Neural cell (in vitro differentiated cells): ENCODE data around the gene OVOL3. TPM values are rescaled to one million over a fixed set of nuclear protein-coding genes. Genes with fewer than 3 reads are reported as not detected.

ENCODE experiments used
- H2AFZ ChIP-seq: fragments of 200-600, 300-800 bp; sonication (generic), shearing (Covaris generic); 2 replicates; pipeline ENCODE4 v1.6.0; 2014; ENCODE audit warnings: low read depth, mild to moderate bottlenecking, antibody characterized with exemption, low read length, moderate library complexity
- H3F3A ChIP-seq: fragments of 200-600 bp; shearing (Covaris generic); 2 replicates; pipeline ENCODE4 v1.6.1; 2016; ENCODE audit warnings: mild to moderate bottlenecking, moderate library complexity, mixed read lengths, antibody characterized with exemption, low read length; ENCODE audit not compliant: insufficient read depth, poor library complexity, severe bottlenecking
- H3K27ac ChIP-seq: fragments of 200-600, 300-800 bp; sonication (generic), shearing (Covaris generic); 2 replicates; pipeline ENCODE4 v1.5.1; 2014; ENCODE audit warnings: mild to moderate bottlenecking, low read length, moderate library complexity
- H3K27me3 ChIP-seq: fragments of 300-800, 200-600 bp; sonication (generic), shearing (Covaris generic); 2 replicates; pipeline ENCODE4 v1.6.0; 2014; ENCODE audit warnings: mild to moderate bottlenecking, low read depth, low read length, moderate library complexity; ENCODE audit not compliant: insufficient read depth
- H3K36me3 ChIP-seq: fragments of 300-800, 200-600 bp; sonication (generic), shearing (Covaris generic); 2 replicates; pipeline ENCODE4 v1.5.1; 2014; ENCODE audit warnings: mild to moderate bottlenecking, antibody characterized with exemption, low read length, moderate library complexity; ENCODE audit not compliant: insufficient read depth
- H3K4me2 ChIP-seq: fragments of 300-800, 200-600 bp; sonication (generic), shearing (Covaris generic); 2 replicates; pipeline ENCODE4 v1.6.0; 2014; ENCODE audit warnings: mild to moderate bottlenecking, low read length
- H3K4me3 ChIP-seq: fragments of 300-800, 200-600 bp; sonication (generic), shearing (Covaris generic); 2 replicates; pipeline ENCODE4 v1.5.1; 2014; ENCODE audit warnings: mild to moderate bottlenecking, low read length, moderate library complexity
- H3K79me2 ChIP-seq: fragments of 200-600 bp; shearing (Covaris generic); replicated peaks from 2 replicates; pipeline ENCODE4 v1.6.0; 2014; ENCODE audit warnings: mild to moderate bottlenecking, low read length, moderate library complexity; ENCODE audit not compliant: insufficient read depth
- H3K9ac ChIP-seq: fragments of 300-800, 200-600 bp; sonication (generic), shearing (Covaris generic); 2 replicates; pipeline ENCODE4 v1.6.1; 2016; ENCODE audit warnings: mild to moderate bottlenecking, low read length, mixed read lengths
- H3K9me2 ChIP-seq: fragments of 200-600 bp; shearing (Covaris generic); 2 replicates; pipeline ENCODE4 v1.6.1; 2016; ENCODE audit warnings: mild to moderate bottlenecking, low read length, mixed read lengths; ENCODE audit not compliant: insufficient read depth
- H3K9me3 ChIP-seq: fragments of 200-600, 300-800 bp; sonication (generic), shearing (Covaris generic); 2 replicates; pipeline ENCODE4 v1.6.1; 2016; ENCODE audit warnings: mild to moderate bottlenecking, mixed run types, low read length, moderate library complexity, mixed read lengths
- H4K20me1 ChIP-seq: fragments of 200-600 bp; shearing (Covaris generic); 2 replicates; pipeline ENCODE4 v1.6.1; 2016; ENCODE audit warnings: mild to moderate bottlenecking, mixed run types; ENCODE audit not compliant: insufficient read depth
- EP300 ChIP-seq: fragments of 450-650 bp; conservative IDR thresholded peaks from 2 replicates; pipeline ENCODE4 v1.6.1; 2014; ENCODE audit warnings: antibody characterized with exemption, mild to moderate bottlenecking, moderate library complexity; ENCODE audit not compliant: poor library complexity, severe bottlenecking
- EZH2 ChIP-seq: fragments of 200-600, 300-800 bp; shearing (Covaris generic), sonication (generic); IDR thresholded peaks from 2 replicates; pipeline ENCODE4 v1.6.1; 2014; ENCODE audit warnings: antibody characterized with exemption, low read length, borderline replicate concordance, mild to moderate bottlenecking; ENCODE audit not compliant: insufficient read depth, poor library complexity, severe bottlenecking
- MXI1 ChIP-seq: fragments of 450-650 bp; conservative IDR thresholded peaks from 2 replicates; pipeline ENCODE4 v1.6.1; 2014; ENCODE audit warnings: antibody characterized with exemption, mild to moderate bottlenecking; ENCODE audit not compliant: poor library complexity, severe bottlenecking
- POLR2AphosphoS5 ChIP-seq: IDR thresholded peaks from 2 replicates; pipeline ENCODE4 v1.6.1; 2012
- RAD21 ChIP-seq: fragments of 450-650 bp; conservative IDR thresholded peaks from 2 replicates; pipeline ENCODE4 v1.6.1; 2014; ENCODE audit warnings: antibody characterized with exemption, mild to moderate bottlenecking, moderate library complexity
- SMC3 ChIP-seq: fragments of 450-650 bp; conservative IDR thresholded peaks from 2 replicates; pipeline ENCODE4 v1.6.1; 2014; ENCODE audit warnings: antibody characterized with exemption, mild to moderate bottlenecking, moderate library complexity; ENCODE audit not compliant: poor library complexity
- TAF1 ChIP-seq: IDR thresholded peaks from 2 replicates; pipeline ENCODE4 v1.6.1; 2012; ENCODE audit warnings: low read depth
- polyA plus RNA-seq: library from polyadenylated mRNA; depleted of rRNA; stranded (reverse); fragments of >200 nt; gene quantifications from 2 replicates; pipeline ENCODE4 v1.2.3, GENCODE V29; 2014
- TF ChIP-seq, protein P1 (sequence below): fragments of 450-650 bp; IDR thresholded peaks from 2 replicates; pipeline ENCODE4 v1.5.1; 2014; ENCODE audit warnings: antibody characterized with exemption, mild to moderate bottlenecking, moderate library complexity; ENCODE audit not compliant: poor library complexity, severe bottlenecking
- TF ChIP-seq, protein P2 (sequence below): IDR thresholded peaks from 2 replicates; pipeline ENCODE4 v1.6.1; 2012; ENCODE audit warnings: borderline replicate concordance

Gene OVOL3
- polyA plus RNA-seq, 1 donor from 2014 or later: not detected

DNA sequence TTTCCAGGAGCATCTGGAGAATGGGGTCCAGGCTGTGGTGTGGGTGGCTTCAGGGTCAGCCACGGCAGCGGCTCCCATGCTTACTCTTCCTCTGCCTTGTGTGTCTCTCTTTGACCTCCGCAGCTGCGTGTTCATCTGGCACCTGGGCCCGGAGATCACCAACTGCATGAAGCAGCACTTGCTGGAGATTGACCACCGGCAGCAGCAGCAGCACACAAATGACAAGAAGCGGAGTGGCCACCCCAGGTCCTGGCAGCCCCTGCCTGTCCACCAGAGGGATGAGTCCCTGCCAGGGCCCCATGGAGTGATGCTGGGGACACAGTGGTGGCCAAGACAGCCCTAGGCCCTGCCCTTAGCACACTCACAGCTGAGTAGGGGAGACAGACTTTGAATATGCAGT is 18.4 kb upstream of the OVOL3 start (continued):
- TF ChIP-seq, protein P1, sequence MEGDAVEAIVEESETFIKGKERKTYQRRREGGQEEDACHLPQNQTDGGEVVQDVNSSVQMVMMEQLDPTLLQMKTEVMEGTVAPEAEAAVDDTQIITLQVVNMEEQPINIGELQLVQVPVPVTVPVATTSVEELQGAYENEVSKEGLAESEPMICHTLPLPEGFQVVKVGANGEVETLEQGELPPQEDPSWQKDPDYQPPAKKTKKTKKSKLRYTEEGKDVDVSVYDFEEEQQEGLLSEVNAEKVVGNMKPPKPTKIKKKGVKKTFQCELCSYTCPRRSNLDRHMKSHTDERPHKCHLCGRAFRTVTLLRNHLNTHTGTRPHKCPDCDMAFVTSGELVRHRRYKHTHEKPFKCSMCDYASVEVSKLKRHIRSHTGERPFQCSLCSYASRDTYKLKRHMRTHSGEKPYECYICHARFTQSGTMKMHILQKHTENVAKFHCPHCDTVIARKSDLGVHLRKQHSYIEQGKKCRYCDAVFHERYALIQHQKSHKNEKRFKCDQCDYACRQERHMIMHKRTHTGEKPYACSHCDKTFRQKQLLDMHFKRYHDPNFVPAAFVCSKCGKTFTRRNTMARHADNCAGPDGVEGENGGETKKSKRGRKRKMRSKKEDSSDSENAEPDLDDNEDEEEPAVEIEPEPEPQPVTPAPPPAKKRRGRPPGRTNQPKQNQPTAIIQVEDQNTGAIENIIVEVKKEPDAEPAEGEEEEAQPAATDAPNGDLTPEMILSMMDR: no peak
- no peak for TF ChIP-seq TAF1

DNA sequence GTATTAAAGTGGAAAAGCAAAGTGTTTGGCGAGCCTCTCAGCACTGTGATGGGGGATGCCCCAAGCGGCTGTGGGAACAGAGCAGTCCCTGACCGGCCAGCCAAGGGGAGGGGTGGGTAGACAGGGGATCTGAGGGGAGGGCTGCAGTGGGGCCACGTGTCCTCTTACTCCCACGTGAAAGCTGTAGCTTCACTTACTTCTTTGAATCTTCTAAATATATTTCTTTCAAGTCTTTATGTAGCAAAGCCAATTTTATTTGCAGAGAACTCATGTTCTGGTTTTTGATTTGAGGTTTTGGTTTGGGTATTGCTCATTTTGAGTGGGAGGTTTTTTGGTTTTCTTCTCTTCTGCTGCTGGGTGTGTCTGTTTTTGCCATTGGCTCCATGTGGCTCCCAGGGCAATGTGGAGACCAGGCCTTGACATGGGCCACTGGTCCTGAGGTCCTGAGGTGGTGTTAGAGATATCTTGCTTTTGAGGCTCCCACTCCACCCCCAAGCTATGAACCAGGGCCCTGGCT is 17.7 kb upstream of the OVOL3 start:
- H3K9ac ChIP-seq: no peak overlapping the region
- TF ChIP-seq EZH2 (no peak), POLR2AphosphoS5 (no peak), TAF1 (no peak)
- TF ChIP-seq, protein P2, sequence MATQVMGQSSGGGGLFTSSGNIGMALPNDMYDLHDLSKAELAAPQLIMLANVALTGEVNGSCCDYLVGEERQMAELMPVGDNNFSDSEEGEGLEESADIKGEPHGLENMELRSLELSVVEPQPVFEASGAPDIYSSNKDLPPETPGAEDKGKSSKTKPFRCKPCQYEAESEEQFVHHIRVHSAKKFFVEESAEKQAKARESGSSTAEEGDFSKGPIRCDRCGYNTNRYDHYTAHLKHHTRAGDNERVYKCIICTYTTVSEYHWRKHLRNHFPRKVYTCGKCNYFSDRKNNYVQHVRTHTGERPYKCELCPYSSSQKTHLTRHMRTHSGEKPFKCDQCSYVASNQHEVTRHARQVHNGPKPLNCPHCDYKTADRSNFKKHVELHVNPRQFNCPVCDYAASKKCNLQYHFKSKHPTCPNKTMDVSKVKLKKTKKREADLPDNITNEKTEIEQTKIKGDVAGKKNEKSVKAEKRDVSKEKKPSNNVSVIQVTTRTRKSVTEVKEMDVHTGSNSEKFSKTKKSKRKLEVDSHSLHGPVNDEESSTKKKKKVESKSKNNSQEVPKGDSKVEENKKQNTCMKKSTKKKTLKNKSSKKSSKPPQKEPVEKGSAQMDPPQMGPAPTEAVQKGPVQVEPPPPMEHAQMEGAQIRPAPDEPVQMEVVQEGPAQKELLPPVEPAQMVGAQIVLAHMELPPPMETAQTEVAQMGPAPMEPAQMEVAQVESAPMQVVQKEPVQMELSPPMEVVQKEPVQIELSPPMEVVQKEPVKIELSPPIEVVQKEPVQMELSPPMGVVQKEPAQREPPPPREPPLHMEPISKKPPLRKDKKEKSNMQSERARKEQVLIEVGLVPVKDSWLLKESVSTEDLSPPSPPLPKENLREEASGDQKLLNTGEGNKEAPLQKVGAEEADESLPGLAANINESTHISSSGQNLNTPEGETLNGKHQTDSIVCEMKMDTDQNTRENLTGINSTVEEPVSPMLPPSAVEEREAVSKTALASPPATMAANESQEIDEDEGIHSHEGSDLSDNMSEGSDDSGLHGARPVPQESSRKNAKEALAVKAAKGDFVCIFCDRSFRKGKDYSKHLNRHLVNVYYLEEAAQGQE: no peak
- TF ChIP-seq, protein P1: no peak
- H3K9me3 ChIP-seq: no peaks in the 10 kb centered on the region
- no peak overlapping the region for H3K4me3 ChIP-seq
- no peaks in the 10 kb centered on the region for H3F3A ChIP-seq
- no peak overlapping the region for H3K4me2 ChIP-seq
- H3K79me2 ChIP-seq: no peaks in the 10 kb centered on the region
- no peaks in the 10 kb centered on the region for H3K9me2 ChIP-seq
- H2AFZ ChIP-seq: no peak overlapping the region
- no peak overlapping the region for H3K27ac ChIP-seq
- no peaks in the 10 kb centered on the region for H3K27me3 ChIP-seq
- no peaks in the 10 kb centered on the region for H4K20me1 ChIP-seq
- H3K36me3 ChIP-seq: no peaks in the 10 kb centered on the region

DNA sequence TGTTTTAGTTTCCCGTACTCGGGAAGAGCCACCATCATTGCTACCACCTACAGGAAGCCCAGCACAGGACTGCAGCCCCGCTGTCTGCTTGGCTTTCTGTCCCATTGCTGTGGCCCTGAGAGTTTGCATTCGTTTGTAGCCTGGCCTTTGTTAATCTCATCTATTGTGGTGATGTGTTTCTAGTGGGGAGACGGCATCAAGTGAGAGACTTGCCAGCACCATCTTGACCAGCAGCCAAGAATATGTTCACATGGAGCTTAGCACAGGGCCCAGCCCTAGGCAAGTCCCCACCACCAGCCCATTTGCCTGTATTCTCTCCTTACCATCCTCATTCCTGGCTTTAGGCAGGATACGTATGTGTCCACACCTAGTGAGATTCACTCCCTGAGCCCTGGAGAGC is 17.3 kb upstream of the OVOL3 start:
- Histone ChIP-seq H3K9me2 (no peaks in the 10 kb centered on the region), H3F3A (no peaks in the 10 kb centered on the region), H3K9me3 (no peaks in the 10 kb centered on the region), H2AFZ (no peak overlapping the region), H4K20me1 (no peaks in the 10 kb centered on the region), H3K27me3 (no peaks in the 10 kb centered on the region), H3K9ac (no peak overlapping the region), H3K27ac (no peak overlapping the region), H3K4me3 (no peak overlapping the region), H3K4me2 (no peak overlapping the region), H3K79me2 (no peaks in the 10 kb centered on the region), H3K36me3 (no peaks in the 10 kb centered on the region)
- TF ChIP-seq EP300: no peak
- TF ChIP-seq TAF1: no peak
- TF ChIP-seq RAD21: no peak
- no peak for TF ChIP-seq EZH2
- TF ChIP-seq POLR2AphosphoS5: no peak
- TF ChIP-seq, protein P1: no peak
- no peak for TF ChIP-seq SMC3
- TF ChIP-seq, protein P2: no peak
- no peak for TF ChIP-seq MXI1
